NCI-H82 treated with DMSO at 0.1 percent for 48 hours (cell line): ENCODE results near the gene PSME3IP1.
A peak's percentile ranks its signal among the peaks of the same experiment; 100 is the strongest.
"Not testable (repeated sequence)": the region's sequence is repeated elsewhere in the genome, so short reads cannot be mapped to it uniquely, and the experiment has no call there.

Experiments
- DNase-seq: peaks from one replicate; lab custom pipeline; 2025; ENCODE audit not compliant: unreplicated experiment; lab: John Stamatoyannopoulos, UW

PSME3IP1 gene

GRCh38 chr16:57185945-57186871 is at the start of gene PSME3IP1, which contains the start of gene RSPRY1:
Gene PSME3IP1, minus strand, starts transcription at chr16:57186039. Its CDS starts 12,185 bp downstream, at chr16:57173854.
Gene RSPRY1, plus strand, starts transcription at chr16:57186329. Its CDS starts 18,330 bp downstream, at chr16:57204659.
- peak; percentile 94 for DNase-seq

- no peak for DNase-seq
Observed at GRCh38 chr16:57235128-57236021, 49.5 kb upstream of the PSME3IP1 start.

DNA sequence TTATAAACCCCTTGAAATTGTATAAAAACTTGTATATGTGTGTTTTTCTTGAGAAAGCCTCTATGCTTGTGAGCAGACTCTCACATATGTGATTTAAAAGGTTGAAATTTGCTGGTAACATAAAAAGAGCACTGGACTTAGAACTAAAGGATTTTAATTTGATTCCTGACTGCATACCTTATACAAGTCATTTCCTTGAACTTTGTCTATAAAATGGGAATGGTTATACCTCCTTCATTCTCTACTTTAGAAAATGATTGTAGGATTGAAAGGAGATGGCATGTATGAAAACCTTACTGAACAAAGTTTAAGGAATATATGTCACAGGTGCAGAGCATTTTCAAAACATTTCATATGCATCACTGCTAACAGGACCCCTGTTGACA is 48.9 kb upstream of the PSME3IP1 start:
- no peak for DNase-seq

DNA sequence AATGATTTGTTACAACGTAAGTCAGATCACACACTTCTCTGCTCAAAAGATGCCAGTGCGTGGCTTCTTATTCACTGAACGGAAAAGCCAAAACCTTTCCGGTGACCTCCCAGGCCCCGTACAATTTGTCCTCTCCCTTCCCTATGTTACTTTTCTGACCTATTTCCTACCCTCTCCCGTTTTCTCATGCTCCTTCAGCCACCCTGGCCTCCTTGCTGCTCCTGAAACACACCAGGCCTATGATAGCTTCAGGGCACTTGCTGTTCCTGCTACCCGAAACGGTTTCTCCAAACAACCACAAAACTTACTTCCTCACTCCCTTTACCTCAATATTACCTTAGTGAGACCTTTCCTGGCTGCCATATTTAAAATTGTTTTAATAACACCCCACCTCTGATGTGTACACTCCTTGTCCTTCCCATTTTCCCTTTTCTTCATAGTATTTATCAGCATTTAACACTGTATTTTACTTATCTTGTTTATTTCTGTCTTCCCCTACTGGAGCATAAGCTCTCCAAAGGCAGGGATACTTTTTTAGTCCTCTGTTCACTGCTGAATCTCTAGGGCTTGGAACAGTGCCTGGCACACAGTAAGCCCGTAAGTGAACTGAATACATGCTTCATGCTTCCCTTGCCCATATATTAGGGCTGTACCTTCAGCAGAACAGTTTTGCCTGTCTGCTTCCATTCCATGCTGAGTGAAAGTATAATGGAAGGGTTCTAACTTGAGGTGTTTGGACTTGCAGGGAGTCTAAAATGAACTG is 48.3 kb upstream of the PSME3IP1 start:
- DNase-seq: no peak

DNA sequence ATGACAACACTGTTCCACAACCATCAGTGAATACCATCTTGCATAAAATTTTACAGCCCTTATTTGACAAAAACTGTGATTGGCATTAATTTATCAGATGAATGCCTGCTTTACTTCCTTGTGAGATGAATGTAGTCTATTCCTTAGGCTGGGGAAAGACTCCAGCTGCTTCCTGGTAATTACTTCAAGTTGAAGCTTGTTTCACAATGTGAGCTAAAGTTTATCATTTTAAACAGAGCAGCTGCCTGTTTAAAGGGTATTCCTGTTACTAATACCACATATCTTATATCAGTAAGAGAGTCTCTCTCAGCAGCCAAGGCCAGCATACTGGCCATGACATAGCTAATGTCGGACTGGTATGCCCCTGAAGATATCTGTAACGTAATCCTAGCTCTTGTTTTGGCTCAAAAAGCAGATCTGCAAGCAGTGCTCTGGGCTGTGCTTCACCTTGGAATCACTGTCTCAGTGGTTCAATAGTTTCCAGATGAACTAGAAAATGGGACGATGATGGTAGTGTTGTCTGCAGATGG is 46.0 kb upstream of the PSME3IP1 start:
- no peak for DNase-seq

GRCh38 chr16:57229079-57229478 is 43.2 kb upstream of the PSME3IP1 start:
- DNase-seq: no peak

- DNase-seq: no peak
Observed at GRCh38 chr16:57226701-57227621, 41.1 kb upstream of the PSME3IP1 start.

DNA sequence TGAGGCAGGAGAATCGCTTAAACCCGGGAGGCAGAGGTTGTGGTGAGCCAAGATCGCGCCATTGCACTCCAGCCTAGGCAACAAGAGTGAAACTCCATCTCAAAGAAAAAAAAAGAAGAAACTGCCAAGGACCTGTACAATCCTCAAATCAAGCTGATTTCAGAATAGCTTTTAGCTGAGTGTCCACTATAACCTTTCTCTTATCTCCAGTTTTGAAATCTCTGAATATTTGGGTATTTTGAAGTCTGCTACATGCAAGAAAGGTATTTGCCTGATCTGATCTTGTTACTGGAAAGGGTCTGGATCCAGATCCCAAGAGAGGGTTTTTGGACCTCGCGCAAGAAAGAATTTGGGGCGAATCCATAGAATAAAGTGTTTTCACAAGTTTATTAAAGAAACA is 40.1 kb upstream of the PSME3IP1 start:
- DNase-seq: no peak

DNA sequence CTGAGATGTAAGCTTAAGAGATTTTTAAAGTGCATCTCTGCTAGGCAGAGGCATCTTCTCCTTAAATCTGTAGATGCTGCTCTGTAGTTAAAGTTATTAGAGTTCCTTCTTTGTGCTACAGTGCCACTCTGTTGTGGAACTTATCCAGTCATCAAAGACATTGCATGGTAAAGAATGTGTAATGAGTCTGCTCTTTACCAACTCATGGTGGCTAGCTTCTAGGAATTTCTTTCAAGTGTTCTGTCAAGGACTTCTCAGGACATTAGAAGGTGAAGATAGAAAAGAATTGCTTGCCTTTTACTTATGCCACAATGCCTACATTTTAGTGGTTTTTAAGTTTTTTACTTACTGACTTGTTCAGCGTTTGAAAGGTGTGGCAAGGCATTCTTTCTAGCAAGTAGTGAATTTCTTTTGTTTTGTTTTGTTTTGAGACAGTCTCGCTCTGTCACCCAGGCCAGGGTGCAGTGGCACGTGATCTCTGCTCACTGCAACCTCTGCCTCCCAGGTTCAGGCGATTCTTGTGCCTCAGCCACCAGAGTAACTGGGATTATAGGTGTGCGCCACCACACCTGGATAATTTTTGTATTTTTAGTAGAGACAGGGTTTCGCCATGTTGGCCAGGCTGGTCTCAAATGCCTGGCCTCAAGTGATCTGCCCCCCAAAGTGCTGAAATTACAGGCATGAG is 39.0 kb upstream of the PSME3IP1 start:
- DNase-seq: no peak

DNA sequence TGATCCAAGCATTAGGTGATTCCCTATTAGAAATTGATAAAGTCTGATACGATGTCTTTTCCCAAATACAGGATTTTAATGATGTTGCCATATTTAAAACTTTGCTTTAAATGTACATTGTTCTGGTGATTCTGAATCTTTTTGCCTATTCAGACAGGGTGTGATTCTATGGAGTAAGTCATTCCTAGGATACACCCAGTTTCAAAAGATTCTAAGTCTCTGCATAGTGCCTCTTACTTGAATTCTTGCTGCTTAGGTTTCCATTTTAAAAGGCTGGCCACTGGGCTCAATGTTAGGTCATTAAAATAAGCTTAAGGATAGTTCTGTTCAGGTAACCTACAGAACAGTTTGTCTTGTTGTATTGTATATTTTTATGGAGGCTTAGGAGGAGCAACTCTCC is 37.2 kb upstream of the PSME3IP1 start:
- no peak for DNase-seq

- DNase-seq: no peak
Observed at GRCh38 chr16:57216968-57217367, 31.1 kb upstream of the PSME3IP1 start.

DNA sequence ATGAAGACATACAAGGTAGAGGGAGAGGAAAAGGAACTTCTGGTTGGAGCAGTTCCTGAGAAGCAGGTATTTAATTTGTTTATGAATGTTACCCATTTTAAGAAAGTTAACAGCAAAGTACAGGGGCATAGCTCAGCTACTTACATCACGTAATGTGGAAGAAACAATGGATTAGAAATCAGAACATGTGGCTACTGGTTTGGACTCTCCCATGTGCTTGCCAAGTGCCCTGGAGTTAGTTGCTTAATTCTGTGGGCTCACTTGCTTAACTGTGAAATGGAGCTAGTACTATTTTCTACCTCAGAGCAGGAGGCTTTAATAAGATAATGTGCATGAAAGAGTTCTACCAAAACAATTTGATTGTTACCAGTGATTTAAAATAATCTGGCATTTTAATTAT is 27.6 kb upstream of the PSME3IP1 start:
- no peak for DNase-seq

GRCh38 chr16:57209780-57210179 is 23.9 kb upstream of the PSME3IP1 start:
- no peak for DNase-seq

- no peak for DNase-seq
Observed at GRCh38 chr16:57208926-57209325, 23.1 kb upstream of the PSME3IP1 start.

- no peak for DNase-seq
Observed at GRCh38 chr16:57204675-57205074, 18.8 kb upstream of the PSME3IP1 start.

DNA sequence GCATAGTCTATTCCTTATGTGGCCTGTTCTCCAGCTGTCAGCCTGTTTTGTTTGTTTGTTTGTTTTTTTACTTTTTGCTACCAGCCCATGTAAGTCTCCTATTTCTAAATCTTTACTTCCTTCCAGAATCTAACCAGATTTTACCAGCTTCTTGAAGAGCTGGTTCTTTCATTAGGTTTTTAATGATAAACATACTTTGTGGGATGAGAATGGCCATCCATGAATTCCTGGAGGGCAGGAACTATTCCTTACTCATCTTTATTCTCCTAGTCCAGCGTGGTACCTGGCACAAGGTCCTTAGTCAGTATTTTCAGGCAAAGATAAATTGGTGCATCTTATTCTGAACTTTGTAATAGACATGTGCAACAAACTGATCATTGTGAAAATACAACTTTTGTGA is 17.6 kb upstream of the PSME3IP1 start:
- DNase-seq: no peak

GRCh38 chr16:57202095-57202886 is 16.5 kb upstream of the PSME3IP1 start:
- DNase-seq: no peak

DNA sequence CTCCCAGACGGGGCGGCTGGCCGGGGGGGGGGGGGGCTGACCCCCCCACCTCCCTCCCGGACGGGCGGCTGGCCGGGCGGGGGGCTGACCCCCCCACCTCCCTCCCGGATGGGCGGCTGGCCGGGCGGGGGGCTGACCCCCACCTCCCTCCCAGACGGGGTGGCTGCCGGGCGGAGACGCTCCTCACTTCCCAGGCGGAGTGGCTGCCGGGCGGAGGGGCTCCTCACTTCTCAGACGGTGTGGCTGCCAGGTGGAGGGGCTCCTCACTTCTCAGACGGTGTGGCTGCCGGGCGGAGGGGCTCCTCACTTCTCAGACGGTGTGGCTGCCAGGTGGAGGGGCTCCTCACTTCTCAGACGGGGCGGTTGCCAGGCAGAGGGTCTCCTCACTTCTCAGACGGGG is 15.1 kb upstream of the PSME3IP1 start:
- not testable (repeated sequence) for DNase-seq
